Cardiac muscle cell (in vitro differentiated cells and primary cell): ENCODE data around the gene ASPHD2. TPM values are rescaled to one million over a fixed set of nuclear protein-coding genes. Genes with fewer than 3 reads are reported as not detected.

Source experiments
- DNase-seq, 2 donors: peaks; one replicate each; pipeline versions ENCODE4 v3.0.0 to v3.0.0-alpha.2; 2010 to 2017; ENCODE audit warnings: low read depth in 1 of 2, low spot score in 1 of 2
- H3K27ac ChIP-seq: fragments of 200-600 bp; sonication (generic); 2 replicates; pipeline ENCODE4 v1.5.1; 2016
- H3K27me3 ChIP-seq: fragments of 200-600 bp; sonication (generic); 2 replicates; pipeline ENCODE4 v1.6.0; 2016; ENCODE audit warnings: control low read depth
- H3K36me3 ChIP-seq: fragments of 200-600 bp; sonication (generic); 2 replicates; pipeline ENCODE4 v1.5.1; 2016; ENCODE audit warnings: control low read depth
- H3K4me1 ChIP-seq: fragments of 200-600 bp; sonication (generic); 2 replicates; pipeline ENCODE4 v1.8.1; 2017; ENCODE audit warnings: low read depth, mild to moderate bottlenecking, mixed run types
- H3K4me3 ChIP-seq: fragments of 200-600 bp; sonication (generic); 2 replicates; pipeline ENCODE4 v1.5.1; 2016; ENCODE audit warnings: mild to moderate bottlenecking
- H3K9me3 ChIP-seq: fragments of 200-600 bp; sonication (generic); 2 replicates; pipeline ENCODE4 v1.5.1; 2017; ENCODE audit warnings: low read depth, mild to moderate bottlenecking, control low read depth
- polyA plus RNA-seq: library from polyadenylated mRNA; unstranded; fragments of >200 nt; fragmentation: Nextera tagmentation; extraction: Ambion mirVana; gene quantifications from 2 replicates; pipeline ENCODE4 v1.2.1, GENCODE V29; 2016
- total RNA-seq: library from RNA; depleted of rRNA; stranded (reverse); fragments of >200 nt; gene quantifications from 2 replicates; pipeline ENCODE4 v1.2.3, GENCODE V29; 2016
- TF ChIP-seq, protein P1 (sequence below): IDR thresholded peaks from 2 replicates; pipeline ENCODE4 v1.5.1; 2012; ENCODE audit warnings: low read depth, mild to moderate bottlenecking, low read length

Gene ASPHD2
- total and polyA plus RNA-seq, 2 experiments from 2014 or later, result 1.8 to 2.0 TPM

DNA sequence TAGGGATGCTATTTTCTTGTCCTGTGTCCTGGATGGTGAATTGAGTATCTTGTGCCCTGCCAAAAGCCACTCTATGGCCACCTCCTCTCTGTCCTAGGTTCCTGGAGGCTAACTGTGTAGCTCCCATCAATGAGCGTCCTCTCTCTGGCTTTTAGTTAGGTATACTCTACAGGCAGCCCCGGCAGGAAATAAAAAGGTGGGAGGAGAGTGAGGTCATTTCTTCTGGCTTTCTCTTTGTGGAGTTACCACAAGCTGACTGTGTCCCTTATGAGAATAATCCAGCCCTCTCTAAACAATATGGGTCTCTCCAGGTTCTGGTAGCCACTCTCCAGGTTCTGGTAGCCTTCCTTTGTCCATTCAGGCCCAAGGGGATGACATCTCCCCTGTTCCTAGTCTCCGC, 11.7 kb upstream of the ASPHD2 start:
- Histone ChIP-seq H3K36me3 (no peaks in the 10 kb centered on the region), H3K4me3 (no peak overlapping the region), H3K4me1 (no peaks in the 10 kb centered on the region), H3K27me3 (no peaks in the 10 kb centered on the region), H3K9me3 (no peaks in the 10 kb centered on the region), H3K27ac (no peak overlapping the region)
- TF ChIP-seq, protein P1, sequence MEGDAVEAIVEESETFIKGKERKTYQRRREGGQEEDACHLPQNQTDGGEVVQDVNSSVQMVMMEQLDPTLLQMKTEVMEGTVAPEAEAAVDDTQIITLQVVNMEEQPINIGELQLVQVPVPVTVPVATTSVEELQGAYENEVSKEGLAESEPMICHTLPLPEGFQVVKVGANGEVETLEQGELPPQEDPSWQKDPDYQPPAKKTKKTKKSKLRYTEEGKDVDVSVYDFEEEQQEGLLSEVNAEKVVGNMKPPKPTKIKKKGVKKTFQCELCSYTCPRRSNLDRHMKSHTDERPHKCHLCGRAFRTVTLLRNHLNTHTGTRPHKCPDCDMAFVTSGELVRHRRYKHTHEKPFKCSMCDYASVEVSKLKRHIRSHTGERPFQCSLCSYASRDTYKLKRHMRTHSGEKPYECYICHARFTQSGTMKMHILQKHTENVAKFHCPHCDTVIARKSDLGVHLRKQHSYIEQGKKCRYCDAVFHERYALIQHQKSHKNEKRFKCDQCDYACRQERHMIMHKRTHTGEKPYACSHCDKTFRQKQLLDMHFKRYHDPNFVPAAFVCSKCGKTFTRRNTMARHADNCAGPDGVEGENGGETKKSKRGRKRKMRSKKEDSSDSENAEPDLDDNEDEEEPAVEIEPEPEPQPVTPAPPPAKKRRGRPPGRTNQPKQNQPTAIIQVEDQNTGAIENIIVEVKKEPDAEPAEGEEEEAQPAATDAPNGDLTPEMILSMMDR, result no peak
- DNase-seq, result no peak

DNA sequence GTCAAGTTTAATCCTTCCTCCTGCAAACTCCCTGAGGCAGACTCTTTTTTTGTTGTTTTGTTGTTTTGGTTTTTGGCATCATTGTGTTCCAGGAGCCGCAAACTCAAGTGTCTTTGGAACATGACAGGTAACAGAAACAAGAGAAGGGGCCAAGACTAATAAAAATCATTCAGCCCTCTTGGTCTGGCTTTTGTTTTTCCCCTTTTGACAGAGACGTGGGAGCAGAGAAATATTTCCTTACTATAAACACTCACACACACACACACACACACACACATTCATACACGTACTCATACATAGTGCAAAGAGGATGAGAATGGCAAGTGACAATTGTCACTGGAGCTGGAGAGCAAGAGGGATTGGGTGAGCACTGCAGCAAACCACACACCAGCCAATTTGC, 10.4 kb upstream of the ASPHD2 start:
- no peaks in the 10 kb centered on the region for H3K36me3 ChIP-seq
- TF ChIP-seq, protein P1, result no peak
- H3K4me3 ChIP-seq, result no peak overlapping the region
- H3K4me1 ChIP-seq, result no peaks in the 10 kb centered on the region
- no peak for DNase-seq
- H3K27me3 ChIP-seq, result no peaks in the 10 kb centered on the region
- H3K9me3 ChIP-seq, result no peaks in the 10 kb centered on the region
- H3K27ac ChIP-seq, result no peak overlapping the region

DNA sequence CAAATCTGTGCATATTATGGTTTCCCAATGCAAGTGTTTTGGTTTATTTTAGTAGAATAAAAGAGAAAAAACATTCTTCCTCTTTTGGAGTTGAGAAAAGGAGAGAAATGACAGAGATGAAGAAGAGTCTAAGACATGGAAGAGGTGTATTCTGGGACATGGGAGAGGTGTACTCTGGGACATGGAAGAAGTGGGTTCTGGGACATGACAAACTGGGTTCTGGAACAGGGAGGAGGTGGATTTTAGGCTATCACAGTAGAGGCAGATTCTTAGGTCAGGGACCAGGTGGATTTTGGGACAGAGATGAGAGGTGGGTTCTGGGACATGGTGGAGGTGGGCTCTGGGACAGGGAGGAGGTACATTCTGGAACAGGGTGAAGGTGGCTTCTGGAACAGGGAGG, 2.1 kb upstream of the ASPHD2 start:
- no peak for DNase-seq
- Histone ChIP-seq H3K27me3 (peaks cover 46% of the 10 kb centered on the region), H3K4me1 (no peaks in the 10 kb centered on the region), H3K9me3 (no peaks in the 10 kb centered on the region), H3K36me3 (no peaks in the 10 kb centered on the region), H3K27ac (no peak overlapping the region), H3K4me3 (no peak overlapping the region)
- TF ChIP-seq, protein P1, result no peak

DNA sequence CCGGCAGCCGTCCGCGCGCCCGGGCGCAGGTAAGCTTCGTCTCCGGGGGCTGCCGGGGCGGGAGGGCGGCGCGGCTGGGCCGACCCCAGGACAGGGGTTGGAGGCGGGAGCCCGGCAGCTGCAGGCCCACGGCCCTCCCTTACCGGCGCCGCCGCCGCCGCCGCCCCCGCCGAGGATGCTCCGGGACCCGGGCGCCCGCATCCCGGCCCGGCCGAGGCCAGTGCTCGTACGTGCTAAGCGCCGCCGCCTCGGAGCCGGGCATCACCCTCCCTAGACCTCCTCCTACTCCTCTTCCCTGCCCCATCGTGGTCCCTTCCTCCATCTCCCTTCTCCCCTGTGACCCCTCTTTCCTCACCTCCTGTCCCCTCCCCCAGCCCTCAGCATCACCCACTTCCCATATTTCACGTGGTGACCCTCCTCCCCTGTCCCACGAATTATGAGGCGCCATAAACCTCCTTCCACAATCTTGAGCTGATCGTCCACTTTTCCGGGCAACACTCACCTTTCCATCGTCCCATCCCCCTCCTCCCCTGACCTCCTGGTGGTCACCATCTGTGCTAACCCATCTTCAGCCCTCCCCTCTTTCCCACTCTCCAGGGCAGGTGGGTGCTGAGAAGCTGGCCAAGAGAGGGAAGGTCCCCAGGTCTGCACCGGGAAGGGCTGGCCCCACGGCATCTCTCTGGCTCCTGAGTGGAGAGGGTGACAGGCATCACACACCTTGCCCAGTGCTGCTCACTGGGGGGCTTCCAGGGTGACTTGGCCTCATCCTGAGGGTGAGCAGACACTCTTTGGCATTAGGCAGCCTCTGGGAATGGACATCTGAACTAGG, 612 bp downstream of the ASPHD2 start:
- Histone ChIP-seq H3K36me3 (no peaks in the 10 kb centered on the region), H3K27ac (no peak overlapping the region), H3K9me3 (no peaks in the 10 kb centered on the region), H3K27me3 (peaks cover 46% of the 10 kb centered on the region), H3K4me3 (peak overlapping the region; percentile 38), H3K4me1 (no peaks in the 10 kb centered on the region)
- TF ChIP-seq, protein P1, result no peak
- no peak for DNase-seq

DNA sequence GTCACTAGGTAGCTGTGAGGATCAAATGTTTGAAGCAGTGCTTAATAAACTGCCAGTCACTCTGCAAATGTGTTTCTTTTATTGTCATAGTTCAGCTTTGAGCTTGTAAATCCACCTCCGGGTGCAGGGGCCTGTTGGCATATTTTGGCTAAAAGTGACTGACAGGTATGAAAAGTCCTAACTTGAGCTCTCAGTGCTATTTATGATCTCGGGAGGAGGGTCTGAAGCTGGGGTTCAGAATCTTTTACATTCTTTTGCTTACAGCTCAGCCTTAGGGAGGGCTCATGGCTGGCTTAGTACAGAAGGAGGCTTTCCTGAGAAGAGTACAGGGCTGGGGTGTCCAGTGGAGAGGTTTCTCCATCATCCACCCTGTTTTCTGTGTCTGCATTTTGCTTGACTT, 1.5 kb downstream of the ASPHD2 start:
- DNase-seq, result no peak
- H3K27ac ChIP-seq, result no peak overlapping the region
- H3K4me3 ChIP-seq, result no peak overlapping the region
- TF ChIP-seq, protein P1, result no peak
- H3K9me3 ChIP-seq, result no peaks in the 10 kb centered on the region
- no peaks in the 10 kb centered on the region for H3K36me3 ChIP-seq
- peaks cover 38% of the 10 kb centered on the region for H3K27me3 ChIP-seq
- H3K4me1 ChIP-seq, result no peaks in the 10 kb centered on the region
